Right ventricle myocardium inferior (tissue), 1 donor: ENCODE data around the gene GPS2. TPM values are rescaled to one million over a fixed set of nuclear protein-coding genes. Genes with fewer than 3 reads are reported as not detected.

Experiments
- ATAC-seq: fragments of 200-7000 bp; cut with Tn5 transposase; one replicate; pipeline ENCODE4 v1.9.1; 2020; ENCODE audit warnings: mild to moderate bottlenecking, moderate library complexity
- DNase-seq: peaks from one replicate; pipeline ENCODE4 v3.0.0; 2021; ENCODE audit errors: missing footprints
- intact Hi-C: fragments of 100-400 bp; cut with DNase I; formaldehyde crosslinking; loops from one replicate; pipeline ENCODE4 v1.11.0; 2022
- total RNA-seq: library from RNA; stranded (reverse); fragmentation: NEBNext Ultra II Directional; extraction: Animal tissue kit (Norgen Biotek cat#: 25700); gene quantifications from one replicate; pipeline ENCODE4 v1.2.1, GENCODE V29; 2021
- donor health status: DM: no; HTN: yes; CAD: no; lungs with severe emphysema.

The GPS2 gene
- total RNA-seq, 1 donor from 2014 or later: 70.3 TPM

GRCh38 chr17:7308625-7309433 is 6.3 kb downstream of the GPS2 start:
- intact Hi-C loops: loop anchor here (5.0 kb wide), 1 partner anchor 67 kb away; the partner anchor contains the start of gene GABARAP
- ATAC-seq (no peak), DNase-seq (no peak)

GRCh38 chr17:7307686-7308624 is 7.2 kb downstream of the GPS2 start:
- DNase-seq (no peak), ATAC-seq (peak; percentile 12)
- intact Hi-C loops: loop anchor here (5.0 kb wide), 1 partner anchor 66 kb away; the partner anchor contains the start of gene GABARAP

- peak; percentile 100 for DNase-seq
- intact Hi-C loops: loop anchor here (5.0 kb wide), 1 partner anchor 65 kb away; the partner anchor contains the start of gene GABARAP
- peak; percentile 96 for ATAC-seq
Observed at GRCh38 chr17:7306911-7307685, 8.1 kb downstream of the GPS2 start, which contains the start of gene EIF5A. Gene EIF5A (plus strand): TSS chr17:7307628. CDS start chr17:7309636, 2,008 bp downstream.

GRCh38 chr17:7304179-7304578 is 11.0 kb downstream of the GPS2 start:
- DNase-seq (no peak), ATAC-seq (no peak)
- intact Hi-C loops: no loop called here

- intact Hi-C loops: loop anchor here (1.0 kb wide), 1 partner anchor 16 kb away; no protein-coding TSS in a partner anchor
- DNase-seq (peak; percentile 92), ATAC-seq (peak; percentile 86)
Observed at GRCh38 chr17:7296189-7296861, 18.8 kb downstream of the GPS2 start.

GRCh38 chr17:7295230-7296180 is 19.7 kb downstream of the GPS2 start:
- DNase-seq: no peak
- no peak for ATAC-seq

GRCh38 chr17:7294614-7295153 is 20.5 kb downstream of the GPS2 start, which contains the start of gene YBX2:
Gene YBX2 (minus strand): TSS chr17:7294639. CDS start chr17:7294500, 139 bp downstream.
- peak; percentile 29 for ATAC-seq
- DNase-seq: no peak
- intact Hi-C loops: no loop called here

More at GRCh38 chr17:7295230-7296180, 19.7 kb downstream of the GPS2 start:
- intact Hi-C loops: loop anchor here (1.0 kb wide), 1 partner anchor 15 kb away; no protein-coding TSS in a partner anchor

GRCh38 chr17:7293816-7294613 is 21.1 kb downstream of the GPS2 start:
- ATAC-seq (no peak), DNase-seq (no peak)
- intact Hi-C loops: no loop called here

- ATAC-seq (no peak), DNase-seq (no peak)
- intact Hi-C loops: no loop called here
Observed at GRCh38 chr17:7293159-7293558, 22.0 kb downstream of the GPS2 start.

GRCh38 chr17:7292729-7293128 is 22.4 kb downstream of the GPS2 start:
- intact Hi-C loops: loop anchor here (1.0 kb wide), 1 partner anchor 10 kb away; no protein-coding TSS in a partner anchor
- ATAC-seq: no peak
- no peak for DNase-seq

GRCh38 chr17:7292194-7292593 is 23.0 kb downstream of the GPS2 start:
- intact Hi-C loops: loop anchor here (1.0 kb wide), 1 partner anchor 10 kb away; no protein-coding TSS in a partner anchor
- DNase-seq (no peak), ATAC-seq (no peak)

GRCh38 chr17:7290685-7291084 is 24.5 kb downstream of the GPS2 start:
- no peak for ATAC-seq
- DNase-seq: no peak
- intact Hi-C loops: no loop called here

GRCh38 chr17:7290166-7290565 is 25.0 kb downstream of the GPS2 start:
- ATAC-seq (peak; percentile 2), DNase-seq (no peak)
- intact Hi-C loops: no loop called here

- DNase-seq: no peak
- intact Hi-C loops: no loop called here
- ATAC-seq: peak; percentile 23
Observed at GRCh38 chr17:7289256-7290032, 25.7 kb downstream of the GPS2 start.

GRCh38 chr17:7285679-7286078 is 29.5 kb downstream of the GPS2 start:
- intact Hi-C loops: no loop called here
- ATAC-seq (no peak), DNase-seq (no peak)
